Smooth muscle cell (in vitro differentiated cells): ENCODE results near the gene CPNE6. TPM values are rescaled to one million over a fixed set of nuclear protein-coding genes. Genes with fewer than 3 reads are reported as not detected.

Experiments
- DNase-seq: peaks from one replicate; lab custom pipeline; 2025; ENCODE audit not compliant: unreplicated experiment; lab: John Stamatoyannopoulos, UW
- H2AFZ ChIP-seq: fragments of 200-600 bp; sonication (generic); 2 replicates; pipeline ENCODE4 v1.6.0; 2016; ENCODE audit warnings: antibody characterized with exemption, low read depth, mild to moderate bottlenecking
- H3F3A ChIP-seq: fragments of 200-600 bp; sonication (generic); 2 replicates; pipeline ENCODE4 v1.6.0; 2017; ENCODE audit warnings: antibody characterized with exemption, low read depth
- H3K27ac ChIP-seq: fragments of 200-600 bp; sonication (generic); 2 replicates; pipeline ENCODE4 v1.5.1; 2016; ENCODE audit warnings: low read depth, mild to moderate bottlenecking
- H3K27me3 ChIP-seq: fragments of 200-600 bp; sonication (generic); 2 replicates; pipeline ENCODE4 v1.6.1; 2016; ENCODE audit warnings: low read depth, mild to moderate bottlenecking
- H3K36me3 ChIP-seq: fragments of 200-600 bp; sonication (generic); 2 replicates; pipeline ENCODE4 v1.5.1; 2016; ENCODE audit warnings: low read depth
- H3K4me1 ChIP-seq: fragments of 200-600 bp; sonication (generic); 2 replicates; pipeline ENCODE4 v1.5.1; 2016; ENCODE audit warnings: low read depth
- H3K4me2 ChIP-seq: fragments of 200-600 bp; sonication (generic); 2 replicates; pipeline ENCODE4 v1.6.0; 2016; ENCODE audit warnings: mild to moderate bottlenecking
- H3K4me3 ChIP-seq: fragments of 200-600 bp; sonication (generic); 2 replicates; pipeline ENCODE4 v1.5.1; 2016; ENCODE audit warnings: mild to moderate bottlenecking
- H3K79me2 ChIP-seq: fragments of 200-600 bp; sonication (generic); 2 replicates; pipeline ENCODE4 v1.6.0; 2016; ENCODE audit warnings: low read depth, mild to moderate bottlenecking
- H3K9ac ChIP-seq: fragments of 200-600 bp; sonication (generic); 2 replicates; pipeline ENCODE4 v1.6.0; 2016; ENCODE audit warnings: low read depth
- H3K9me3 ChIP-seq: fragments of 200-600 bp; sonication (generic); replicated peaks from 2 replicates; pipeline ENCODE4 v1.5.1; 2016; ENCODE audit warnings: low read depth
- H4K20me1 ChIP-seq: fragments of 200-600 bp; sonication (generic); 2 replicates; pipeline ENCODE4 v1.6.0; 2016; ENCODE audit warnings: low read depth
- CTCF ChIP-seq: fragments of 200-600 bp; sonication (generic); IDR thresholded peaks from 2 replicates; pipeline ENCODE4 v1.5.1; 2017; ENCODE audit warnings: borderline replicate concordance, mild to moderate bottlenecking, antibody characterized with exemption; ENCODE audit not compliant: insufficient read depth, poor library complexity, severe bottlenecking
- WGBS: methylation state at CpG from one replicate; pipeline ENCODE4 v1.1.7; 2016; ENCODE audit warnings: low lambda C conversion rate; 5-methylcytosine and 5-hydroxymethylcytosine counted together
- polyA plus RNA-seq: library from polyadenylated mRNA; unstranded; fragments of >200 nt; fragmentation: Nextera tagmentation; extraction: Ambion mirVana; gene quantifications from 2 replicates; pipeline ENCODE4 v1.2.1, GENCODE V29; 2016
- total RNA-seq: library from RNA; depleted of rRNA; stranded (reverse); fragments of >200 nt; gene quantifications from 2 replicates; pipeline ENCODE4 v1.2.3, GENCODE V29; 2014

Gene CPNE6
- total and polyA plus RNA-seq, 2 experiments from 2014 or later, result not detected

- no peaks in the 10 kb centered on the region for H4K20me1 ChIP-seq
- no peak for DNase-seq
- no peak overlapping the region for H3K4me2 ChIP-seq
- no peaks in the 10 kb centered on the region for H3F3A ChIP-seq
- H3K4me1 ChIP-seq, result no peaks in the 10 kb centered on the region
- H3K27ac ChIP-seq, result no peak overlapping the region
- WGBS, result 93% methylated on average over 10 of the region's 10 CpGs
- H3K4me3 ChIP-seq, result no peak overlapping the region
- no peak overlapping the region for H2AFZ ChIP-seq
- H3K9me3 ChIP-seq, result no peaks in the 10 kb centered on the region
- no peak overlapping the region for H3K9ac ChIP-seq
- no peaks in the 10 kb centered on the region for H3K79me2 ChIP-seq
- H3K27me3 ChIP-seq, result no peaks in the 10 kb centered on the region
- H3K36me3 ChIP-seq, result no peaks in the 10 kb centered on the region
- no peak for TF ChIP-seq CTCF
These were observed 10.9 kb upstream of the CPNE6 start for GRCh38 chr14:24060443-24060842.

- DNase-seq, result no peak
- WGBS, result 95% methylated on average over 7 of the region's 7 CpGs
- Histone ChIP-seq H2AFZ (no peak overlapping the region), H3K9me3 (no peaks in the 10 kb centered on the region), H3K27ac (no peak overlapping the region), H4K20me1 (no peaks in the 10 kb centered on the region), H3K27me3 (no peaks in the 10 kb centered on the region), H3K79me2 (no peaks in the 10 kb centered on the region), H3K4me3 (no peak overlapping the region), H3F3A (no peaks in the 10 kb centered on the region), H3K9ac (no peak overlapping the region), H3K36me3 (no peaks in the 10 kb centered on the region), H3K4me1 (no peaks in the 10 kb centered on the region), H3K4me2 (no peak overlapping the region)
- no peak for TF ChIP-seq CTCF
These were observed 10.1 kb upstream of the CPNE6 start for GRCh38 chr14:24060984-24061913.

GRCh38 chr14:24062216-24062980, 9.0 kb upstream of the CPNE6 start:
- H3K27me3 ChIP-seq, result no peaks in the 10 kb centered on the region
- H3K4me3 ChIP-seq, result no peak overlapping the region
- H3K4me1 ChIP-seq, result no peaks in the 10 kb centered on the region
- no peak overlapping the region for H2AFZ ChIP-seq
- H4K20me1 ChIP-seq, result no peaks in the 10 kb centered on the region
- DNase-seq, result no peak
- no peak overlapping the region for H3K9ac ChIP-seq
- H3K79me2 ChIP-seq, result no peaks in the 10 kb centered on the region
- no peak for TF ChIP-seq CTCF
- H3K27ac ChIP-seq, result no peak overlapping the region
- H3K36me3 ChIP-seq, result no peaks in the 10 kb centered on the region
- 88% methylated on average over 14 of the region's 14 CpGs for WGBS
- H3F3A ChIP-seq, result no peaks in the 10 kb centered on the region
- H3K9me3 ChIP-seq, result no peaks in the 10 kb centered on the region
- H3K4me2 ChIP-seq, result no peak overlapping the region
